ENCODE results near the gene CCDC122.

The CCDC122 gene

GRCh38 chr13:43878892-43879754 is at the start of gene CCDC122:
Gene CCDC122 (minus strand): TSS chr13:43879740. CDS start chr13:43869376, 10,364 bp downstream.
- peak; percentile 64 for DNase-seq

- no peak for DNase-seq
These were observed 45.2 kb upstream of the CCDC122 start for GRCh38 chr13:43924549-43925245.

GRCh38 chr13:43920965-43921674 is 41.6 kb upstream of the CCDC122 start:
- no peak for DNase-seq

- no peak for DNase-seq
These were observed 39.1 kb upstream of the CCDC122 start for GRCh38 chr13:43918636-43919035.

GRCh38 chr13:43916828-43917227 is 37.3 kb upstream of the CCDC122 start:
- DNase-seq = no peak

- no peak for DNase-seq
These were observed 35.9 kb upstream of the CCDC122 start for GRCh38 chr13:43915451-43915850.

- DNase-seq = no peak
These were observed 32.3 kb upstream of the CCDC122 start for GRCh38 chr13:43911871-43912270.

- no peak for DNase-seq
These were observed 31.7 kb upstream of the CCDC122 start for GRCh38 chr13:43911278-43911677.

GRCh38 chr13:43910856-43911255 is 31.3 kb upstream of the CCDC122 start:
- DNase-seq = no peak

- DNase-seq = peak; percentile 48
These were observed 28.9 kb upstream of the CCDC122 start for GRCh38 chr13:43908156-43909126.

- peak; percentile 47 for DNase-seq
These were observed 26.0 kb upstream of the CCDC122 start for GRCh38 chr13:43905435-43906031.

GRCh38 chr13:43895940-43896339 is 16.4 kb upstream of the CCDC122 start:
- no peak for DNase-seq

- DNase-seq = no peak
These were observed 14.9 kb upstream of the CCDC122 start for GRCh38 chr13:43894438-43894837.

- no peak for DNase-seq
These were observed 4.7 kb upstream of the CCDC122 start for GRCh38 chr13:43884222-43884621.

- no peak for DNase-seq
These were observed 4.1 kb upstream of the CCDC122 start for GRCh38 chr13:43883631-43884030.

GRCh38 chr13:43881580-43881979 is 2.0 kb upstream of the CCDC122 start:
- no peak for DNase-seq

GRCh38 chr13:43880926-43881325 is 1.4 kb upstream of the CCDC122 start:
- DNase-seq = no peak

GRCh38 chr13:43880214-43880855 is 795 bp upstream of the CCDC122 start:
- no peak for DNase-seq

GRCh38 chr13:43879755-43880181 is 228 bp upstream of the CCDC122 start, which contains the start of gene LACC1:
Gene LACC1 (plus strand): TSS chr13:43879904. CDS start chr13:43880986, 1,082 bp downstream.
- DNase-seq = peak; percentile 36

- DNase-seq = no peak
These were observed 1.8 kb downstream of the CCDC122 start for GRCh38 chr13:43877766-43878165.

- no peak for DNase-seq
These were observed 2.2 kb downstream of the CCDC122 start for GRCh38 chr13:43877326-43877725.
